ENCODE data around the gene LRCH1.

- TF ChIP-seq SUZ12 (IDR thresholded peaks at IDR 0.05) (no peak), LEF1 (IDR thresholded peaks at IDR 0.05; ENCODE audit: borderline replicate concordance) (no peak), FOXK2 (IDR thresholded peaks at IDR 0.05) (no peak), L3MBTL2 (conservative IDR thresholded peaks at IDR 0.05) (no peak), SP1 (IDR thresholded peaks at IDR 0.05) (no peak), FOXA1 (IDR thresholded peaks at IDR 0.05) (no peak), TARDBP (IDR thresholded peaks at IDR 0.05) (no peak), NFRKB (IDR thresholded peaks at IDR 0.05) (no peak), CTBP1 (IDR thresholded peaks at IDR 0.05; ENCODE audit: borderline replicate concordance) (no peak)
These were observed 129.0 kb downstream of the LRCH1 start for GRCh38 chr13:46682015-46682414.

Measured in HEK293T (cell line).